Uterus (tissue), 2 donors: ENCODE results near the gene AJAP1.

Experiments used
- POLR2A ChIP-seq, 2 donors: fragments of 450-650 bp; IDR thresholded peaks; one replicate each; pipeline ENCODE4 v1.6.1; 2016; ENCODE audit warnings: antibody characterized with exemption in 2 of 2, mild to moderate bottlenecking in 1 of 2, moderate library complexity in 1 of 2
- TF ChIP-seq, protein P1 (sequence below), 4 experiments: fragments of 200-600 bp in 2 of 4; fragments of 450-650 bp in 2 of 4; sonication (generic) in 2 of 4; IDR thresholded peaks; one replicate each; pipeline ENCODE4 v1.5.1; 2016 to 2019; ENCODE audit warnings: antibody characterized with exemption in 4 of 4, mild to moderate bottlenecking in 2 of 4, moderate library complexity in 1 of 4

DNA sequence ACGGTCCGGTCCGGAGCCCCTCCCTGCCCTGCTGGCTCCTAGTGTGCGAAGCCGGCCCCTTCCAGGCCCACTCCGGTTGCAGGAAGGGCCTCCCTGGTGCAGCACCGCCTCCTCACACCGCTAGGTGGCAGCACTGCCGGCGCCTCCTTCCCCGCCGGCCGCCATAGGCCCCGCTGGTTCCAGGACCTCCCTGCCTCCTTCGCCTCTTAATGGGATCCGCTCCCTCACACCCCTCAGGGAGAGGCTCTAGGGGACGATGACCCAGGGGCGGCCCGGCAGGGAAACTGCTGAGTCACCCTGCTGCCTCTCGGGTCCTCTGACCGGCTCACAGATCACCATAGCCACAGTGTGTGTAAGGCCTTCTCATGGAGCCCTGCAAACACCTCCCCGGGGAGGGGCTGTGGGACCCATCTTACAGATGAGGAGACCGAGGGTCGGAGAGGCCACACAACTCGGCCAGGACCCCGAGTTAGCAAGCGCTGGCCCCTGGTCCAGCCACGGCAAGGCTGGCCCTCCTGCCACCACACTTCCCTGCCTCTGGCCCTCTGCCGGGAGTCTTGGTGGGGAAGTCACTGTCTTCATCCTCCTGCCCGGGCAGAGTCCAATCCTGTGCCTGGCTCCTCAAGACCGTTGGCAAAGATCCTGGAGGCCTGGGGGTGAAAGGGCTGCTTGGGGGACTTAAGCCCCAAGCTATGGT lies 1.6 kb upstream of the AJAP1 start:
- TF ChIP-seq, protein P1, sequence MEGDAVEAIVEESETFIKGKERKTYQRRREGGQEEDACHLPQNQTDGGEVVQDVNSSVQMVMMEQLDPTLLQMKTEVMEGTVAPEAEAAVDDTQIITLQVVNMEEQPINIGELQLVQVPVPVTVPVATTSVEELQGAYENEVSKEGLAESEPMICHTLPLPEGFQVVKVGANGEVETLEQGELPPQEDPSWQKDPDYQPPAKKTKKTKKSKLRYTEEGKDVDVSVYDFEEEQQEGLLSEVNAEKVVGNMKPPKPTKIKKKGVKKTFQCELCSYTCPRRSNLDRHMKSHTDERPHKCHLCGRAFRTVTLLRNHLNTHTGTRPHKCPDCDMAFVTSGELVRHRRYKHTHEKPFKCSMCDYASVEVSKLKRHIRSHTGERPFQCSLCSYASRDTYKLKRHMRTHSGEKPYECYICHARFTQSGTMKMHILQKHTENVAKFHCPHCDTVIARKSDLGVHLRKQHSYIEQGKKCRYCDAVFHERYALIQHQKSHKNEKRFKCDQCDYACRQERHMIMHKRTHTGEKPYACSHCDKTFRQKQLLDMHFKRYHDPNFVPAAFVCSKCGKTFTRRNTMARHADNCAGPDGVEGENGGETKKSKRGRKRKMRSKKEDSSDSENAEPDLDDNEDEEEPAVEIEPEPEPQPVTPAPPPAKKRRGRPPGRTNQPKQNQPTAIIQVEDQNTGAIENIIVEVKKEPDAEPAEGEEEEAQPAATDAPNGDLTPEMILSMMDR (IDR thresholded peaks at IDR 0.05): peak; percentile 66 to 77 (median 72)
- TF ChIP-seq POLR2A (IDR thresholded peaks at IDR 0.05): no peak
